Measurements from ENCODE around the gene SCYL3.

GRCh38 chr1:169869426-169869825 lies 24.3 kb downstream of the SCYL3 start:
- no peak for TF ChIP-seq POLR2A (IDR thresholded peaks at IDR 0.05)
- TF ChIP-seq CTCF (IDR thresholded peaks at IDR 0.05) = no peak
